Measurements from ENCODE around the gene SEPTIN5. TPM values are rescaled to one million over a fixed set of nuclear protein-coding genes. Genes with fewer than 3 reads are reported as not detected.

The SEPTIN5 gene
- total and polyA plus RNA-seq, 9 of the 15 experiments (the other 6 are each of a cell fraction or from before 2014, with no cell fraction given): 0.03 to 195 (median 119) TPM

GRCh38 chr22:19717691-19718455, 3.6 kb downstream of the SEPTIN5 start (continued):
- no peak for TF ChIP-seq ZNF717 (CRISPR knock-in tag; IDR thresholded peaks at IDR 0.05)
- TF ChIP-seq TEAD4 (IDR thresholded peaks at IDR 0.05; ENCODE audit: low read length): no peak
- TF ChIP-seq TEAD4 (CRISPR knock-in tag; IDR thresholded peaks at IDR 0.05; ENCODE audit: borderline replicate concordance): no peak
- TF ChIP-seq ELF1 (tag; IDR thresholded peaks at IDR 0.05): no peak
- peak; percentile 98 for TF ChIP-seq KLF1 (tag; IDR thresholded peaks at IDR 0.05)
- peak; percentile 97 for TF ChIP-seq FUS (optimal IDR thresholded peaks at IDR 0.05; ENCODE audit: low read depth, low read length)
- peak; percentile 98 for TF ChIP-seq SMC3 (conservative IDR thresholded peaks at IDR 0.05; ENCODE audit: insufficient read depth, low read depth, low read length)
- TF ChIP-seq RCOR1 (IDR thresholded peaks at IDR 0.05; ENCODE audit: borderline replicate concordance in 1 of 2, low read depth in 2 of 2, low read length in 2 of 2): peak; percentile 70 to 90; a peak in 3 of 4 replicates
- peak; percentile 47; the same call in 1 of the 2 replicates for TF ChIP-seq SMARCC2 (IDR thresholded peaks at IDR 0.05; ENCODE audit: low read depth)
- TF ChIP-seq NCOA2 (IDR thresholded peaks at IDR 0.05; ENCODE audit: partially characterized antibody in 2 of 2): no peak
- TF ChIP-seq TRIM24 (IDR thresholded peaks at IDR 0.05): peak; percentile 49 to 74; a peak in 2 of 4 replicates
- no peak for TF ChIP-seq CCNT2 (IDR thresholded peaks at IDR 0.05; ENCODE audit: borderline replicate concordance, extremely low read depth, insufficient read length, low read depth, low read length)
- TF ChIP-seq RBM39 (optimal IDR thresholded peaks at IDR 0.05; ENCODE audit: low read depth, low read length): no peak
- peak; percentile 28; the same call in 1 of the 2 replicates for TF ChIP-seq PHTF2 (CRISPR knock-in tag; IDR thresholded peaks at IDR 0.05)
- TF ChIP-seq LARP7 (IDR thresholded peaks at IDR 0.05): peak; percentile 99
- TF ChIP-seq SUPT5H (IDR thresholded peaks at IDR 0.05): peak; percentile 51; the same call in 1 of the 2 replicates
- TF ChIP-seq ZFP36 (IDR thresholded peaks at IDR 0.05; ENCODE audit: low read depth, low read length, partially characterized antibody): peak; percentile 60
- no peak for TF ChIP-seq ZBTB33 (CRISPR knock-in tag; IDR thresholded peaks at IDR 0.05)
- TF ChIP-seq ZNF133 (CRISPR knock-in tag; IDR thresholded peaks at IDR 0.05): no peak
- TF ChIP-seq, protein P1, sequence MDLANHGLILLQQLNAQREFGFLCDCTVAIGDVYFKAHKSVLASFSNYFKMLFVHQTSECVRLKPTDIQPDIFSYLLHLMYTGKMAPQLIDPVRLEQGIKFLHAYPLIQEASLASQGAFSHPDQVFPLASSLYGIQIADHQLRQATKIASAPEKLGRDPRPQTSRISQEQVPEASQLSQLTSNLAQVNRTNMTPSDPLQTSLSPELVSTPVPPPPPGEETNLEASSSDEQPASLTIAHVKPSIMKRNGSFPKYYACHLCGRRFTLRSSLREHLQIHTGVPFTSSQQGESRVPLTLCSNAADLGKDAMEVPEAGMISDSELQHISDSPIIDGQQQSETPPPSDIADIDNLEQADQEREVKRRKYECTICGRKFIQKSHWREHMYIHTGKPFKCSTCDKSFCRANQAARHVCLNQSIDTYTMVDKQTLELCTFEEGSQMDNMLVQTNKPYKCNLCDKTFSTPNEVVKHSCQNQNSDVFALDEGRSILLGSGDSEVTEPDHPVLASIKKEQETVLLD (IDR thresholded peaks at IDR 0.05): peak; percentile 97
- TF ChIP-seq RAD21 (CRISPR knock-in tag; conservative IDR thresholded peaks at IDR 0.05 in 1 of 2, IDR thresholded peaks at IDR 0.05 in 1 of 2): peak in 1 of 2 experiments; percentile 100; a peak in 2 of 4 replicates
- TF ChIP-seq RFX7 (CRISPR knock-in tag; IDR thresholded peaks at IDR 0.05): 0 out of 2 replicates have a peak, but pooled peaks have one; percentile 19
- no peak for TF ChIP-seq TCF3 (CRISPR knock-in tag; IDR thresholded peaks at IDR 0.05)
- TF ChIP-seq GABPB2 (CRISPR knock-in tag; conservative IDR thresholded peaks at IDR 0.05): peak; percentile 81; the same call in 1 of the 2 replicates
